HG03025 (cell line): ENCODE data around the gene COL8A1.

Experiments used
- ATAC-seq: cut with Tn5 transposase; IDR thresholded peaks from one replicate; pipeline ENCODE4 v1.9.1; 2021; ENCODE audit warnings: mild to moderate bottlenecking, moderate library complexity; ENCODE audit not compliant: unreplicated experiment, low FRiP score

Gene COL8A1

GRCh38 chr3:99637368-99638111 lies 854 bp upstream of the COL8A1 start:
- ATAC-seq = no peak

GRCh38 chr3:99639579-99639978 lies 1.2 kb downstream of the COL8A1 start:
- ATAC-seq = no peak

- no peak for ATAC-seq
These were observed 1.9 kb downstream of the COL8A1 start for GRCh38 chr3:99640214-99640851.

GRCh38 chr3:99641480-99641879 lies 3.1 kb downstream of the COL8A1 start:
- no peak for ATAC-seq

- ATAC-seq = no peak
These were observed 3.6 kb downstream of the COL8A1 start for GRCh38 chr3:99641982-99642381.

- ATAC-seq = no peak
These were observed 5.6 kb downstream of the COL8A1 start for GRCh38 chr3:99644017-99644416.

- no peak for ATAC-seq
These were observed 6.4 kb downstream of the COL8A1 start for GRCh38 chr3:99644746-99645145.

GRCh38 chr3:99645277-99646106 lies 7.1 kb downstream of the COL8A1 start:
- no peak for ATAC-seq

GRCh38 chr3:99646107-99646435 lies 7.7 kb downstream of the COL8A1 start:
- ATAC-seq = no peak

GRCh38 chr3:99647081-99647480 lies 8.7 kb downstream of the COL8A1 start:
- no peak for ATAC-seq

GRCh38 chr3:99648101-99648500 lies 9.7 kb downstream of the COL8A1 start:
- no peak for ATAC-seq

- ATAC-seq = no peak
These were observed 10.1 kb downstream of the COL8A1 start for GRCh38 chr3:99648516-99648915.

GRCh38 chr3:99651531-99651930 lies 13.1 kb downstream of the COL8A1 start:
- no peak for ATAC-seq

GRCh38 chr3:99656624-99657023 lies 18.2 kb downstream of the COL8A1 start:
- ATAC-seq = no peak

GRCh38 chr3:99658274-99658673 lies 19.9 kb downstream of the COL8A1 start:
- no peak for ATAC-seq

GRCh38 chr3:99659032-99659431 lies 20.6 kb downstream of the COL8A1 start:
- no peak for ATAC-seq

GRCh38 chr3:99659951-99660350 lies 21.6 kb downstream of the COL8A1 start:
- ATAC-seq = no peak

GRCh38 chr3:99662838-99663570 lies 24.6 kb downstream of the COL8A1 start:
- no peak for ATAC-seq

GRCh38 chr3:99663977-99664376 lies 25.6 kb downstream of the COL8A1 start:
- no peak for ATAC-seq

- no peak for ATAC-seq
These were observed 26.6 kb downstream of the COL8A1 start for GRCh38 chr3:99665017-99665416.

- no peak for ATAC-seq
These were observed 27.8 kb downstream of the COL8A1 start for GRCh38 chr3:99666201-99666600.
